ENCODE measurements around the gene C14orf132.
"Not testable (repeated sequence)": the region's sequence is repeated elsewhere in the genome, so short reads cannot be mapped to it uniquely, and the experiment has no call there.

Gene C14orf132

DNA sequence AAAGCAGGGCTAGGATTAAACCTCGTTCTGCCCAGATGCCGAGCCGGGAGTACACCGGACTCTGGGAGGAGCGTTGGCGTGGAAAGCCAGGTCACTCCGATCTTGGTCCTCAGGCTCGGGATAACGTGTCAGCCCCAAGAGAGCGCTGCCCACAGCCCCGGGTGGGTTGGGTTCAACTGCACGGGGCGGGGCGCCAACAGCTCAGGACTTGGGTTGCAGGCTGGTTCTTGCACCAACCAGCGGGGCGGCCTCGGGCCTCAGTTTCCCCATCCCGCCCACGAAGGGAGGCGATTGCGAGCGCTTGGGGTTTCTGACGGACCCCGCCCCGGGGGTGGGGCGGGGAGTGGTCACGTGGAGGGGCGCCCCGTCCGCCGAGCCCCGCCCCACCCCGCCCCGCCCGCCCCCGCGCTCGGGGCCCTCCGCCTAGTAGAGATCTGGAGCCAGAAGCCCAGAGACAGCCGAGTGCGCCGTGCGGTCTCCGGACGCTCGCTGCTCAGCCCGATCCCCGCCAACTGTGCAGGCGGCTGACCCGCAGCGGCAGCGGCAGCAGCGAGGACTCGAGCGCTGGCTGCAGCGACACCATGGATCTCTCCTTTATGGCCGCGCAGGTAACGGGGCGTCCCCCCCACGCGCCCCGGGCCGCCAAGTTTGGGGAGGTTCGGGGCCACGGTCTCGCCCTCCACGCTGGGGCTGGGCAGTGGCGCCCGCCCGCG, at the start of gene C14orf132:
TSS of gene C14orf132 (plus strand) at position 443 of the 713 bp plus-strand sequence. CDS start at position 582, 139 bp downstream.
- DNase-seq (ENCODE audit: low read depth in 2 of 2) = peak; percentile 55 to 65

DNA sequence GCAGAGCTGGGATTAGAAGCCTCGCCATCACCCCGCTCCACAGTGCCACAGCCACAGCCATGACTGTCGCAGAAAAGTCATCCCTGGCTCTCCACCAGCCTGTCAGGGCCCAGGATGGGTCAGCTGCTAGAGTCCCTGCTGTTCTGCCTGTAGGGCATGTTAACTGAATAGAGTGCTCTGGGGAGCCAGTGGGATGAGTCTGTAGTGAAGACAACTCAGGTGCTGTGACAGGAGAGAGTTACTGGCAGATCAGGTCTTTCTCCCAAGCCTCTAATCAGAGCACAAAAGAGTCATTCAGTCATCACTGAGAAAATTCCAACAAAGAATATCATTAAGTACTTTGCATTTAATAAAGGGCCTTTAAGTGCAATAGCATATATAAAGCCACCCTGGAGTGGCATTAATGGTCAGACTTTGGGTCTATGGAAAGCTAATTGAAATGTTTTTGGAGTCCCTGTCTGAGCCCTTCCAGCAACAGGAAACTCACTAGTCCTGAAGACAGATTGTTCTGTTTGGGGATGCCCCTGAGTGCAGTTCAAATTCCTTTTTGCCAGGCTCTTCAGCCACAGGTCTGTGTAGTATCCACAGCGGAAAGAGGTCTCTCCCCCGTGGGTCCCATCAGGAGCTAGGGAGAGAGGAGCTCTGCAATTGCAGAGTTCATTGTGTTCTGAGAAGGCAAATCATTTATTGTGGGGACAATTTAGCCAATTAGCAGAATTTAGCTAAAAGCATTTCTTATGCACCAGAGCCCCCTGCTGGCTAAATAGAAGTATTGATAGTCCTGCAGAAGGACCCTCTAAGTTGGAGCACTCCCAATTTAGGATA, 45.2 kb upstream of the C14orf132 start:
- peak in 1 of 2 donors; percentile 5 for DNase-seq (ENCODE audit: low read depth in 2 of 2)

GRCh38 chr14:95994593-95994928, 44.6 kb upstream of the C14orf132 start:
- DNase-seq (ENCODE audit: low read depth in 2 of 2) = no peak

- no peak for DNase-seq (ENCODE audit: low read depth in 2 of 2)
Measured at GRCh38 chr14:95998656-95999055, 40.5 kb upstream of the C14orf132 start.

GRCh38 chr14:96001866-96002497, 37.2 kb upstream of the C14orf132 start:
- no peak for DNase-seq (ENCODE audit: low read depth in 2 of 2)

- no peak for DNase-seq (ENCODE audit: low read depth in 2 of 2)
Measured at GRCh38 chr14:96002498-96002884, 36.7 kb upstream of the C14orf132 start.

- DNase-seq (ENCODE audit: low read depth in 2 of 2) = no peak
Measured at GRCh38 chr14:96011131-96011530, 28.0 kb upstream of the C14orf132 start.

GRCh38 chr14:96011607-96012006, 27.6 kb upstream of the C14orf132 start:
- DNase-seq (ENCODE audit: low read depth in 2 of 2) = no peak

DNA sequence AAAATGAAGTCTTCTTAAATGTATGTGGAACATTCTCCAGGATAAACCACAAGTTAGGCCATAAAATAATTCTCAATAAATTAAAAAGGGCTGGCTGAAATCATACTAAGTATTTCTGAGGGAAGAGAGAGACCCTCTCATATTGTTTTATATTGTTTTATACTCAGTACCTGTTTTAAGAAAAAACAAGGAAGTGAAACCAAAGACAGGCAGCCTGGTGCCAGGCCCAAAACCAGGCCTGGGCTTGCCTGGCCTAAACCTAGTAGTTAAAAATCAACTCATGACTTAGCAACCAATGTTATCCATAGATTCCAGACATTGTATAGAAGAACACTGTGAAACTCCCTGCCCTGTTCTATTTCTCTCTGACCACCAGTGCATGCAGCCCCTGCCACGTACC, 26.4 kb upstream of the C14orf132 start:
- DNase-seq (ENCODE audit: low read depth in 2 of 2) = not testable (repeated sequence)

DNA sequence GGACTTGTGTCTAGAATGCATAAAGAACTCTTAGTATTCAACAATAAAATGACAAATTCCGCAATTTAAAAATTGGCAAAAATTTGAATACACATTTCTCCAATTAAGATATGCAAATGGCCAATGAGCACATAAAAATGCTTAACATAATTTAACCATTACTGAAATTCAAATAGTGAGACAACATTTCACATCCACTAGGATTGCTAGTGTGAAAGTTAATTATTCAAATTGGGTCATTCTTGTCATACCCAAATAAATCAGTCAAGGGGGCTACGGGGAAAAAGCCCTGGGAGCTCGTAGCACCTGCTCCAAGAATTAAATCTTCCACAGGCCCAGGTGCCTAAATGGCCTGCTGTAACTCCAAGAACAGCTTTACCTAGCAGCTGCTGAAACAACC, 25.0 kb upstream of the C14orf132 start:
- DNase-seq (ENCODE audit: low read depth in 2 of 2) = no peak

DNA sequence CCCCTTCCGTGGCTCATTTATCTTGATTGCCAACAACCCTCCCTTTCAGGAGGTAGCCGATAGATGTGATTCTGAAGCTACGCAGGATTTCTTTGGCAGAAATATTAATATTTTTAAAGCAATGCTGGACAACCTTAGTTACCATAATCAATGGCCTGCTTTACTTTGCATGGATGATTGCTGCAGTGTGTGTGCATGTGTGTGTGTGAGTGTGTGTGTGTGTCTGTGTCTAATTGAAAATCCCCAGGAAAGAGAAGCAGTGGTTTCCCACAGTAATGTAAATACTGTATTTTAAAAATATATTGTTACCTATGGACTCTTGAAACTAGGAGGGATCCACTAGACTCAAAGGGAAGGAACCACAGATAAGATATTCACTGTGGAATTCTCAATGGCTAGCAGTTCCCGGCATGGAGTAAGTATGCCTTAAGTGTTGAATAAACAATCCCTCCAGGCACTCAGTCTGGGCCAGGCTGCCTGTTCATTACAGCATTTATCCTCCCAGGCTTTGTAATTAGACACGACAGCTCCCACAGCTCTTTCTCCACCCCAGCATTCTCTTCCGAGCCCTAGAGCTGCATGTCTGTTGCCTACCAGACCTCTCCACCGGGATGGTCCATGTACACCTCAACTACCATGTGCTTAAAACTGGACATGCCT, 22.5 kb upstream of the C14orf132 start:
- DNase-seq (ENCODE audit: low read depth in 2 of 2) = no peak

DNA sequence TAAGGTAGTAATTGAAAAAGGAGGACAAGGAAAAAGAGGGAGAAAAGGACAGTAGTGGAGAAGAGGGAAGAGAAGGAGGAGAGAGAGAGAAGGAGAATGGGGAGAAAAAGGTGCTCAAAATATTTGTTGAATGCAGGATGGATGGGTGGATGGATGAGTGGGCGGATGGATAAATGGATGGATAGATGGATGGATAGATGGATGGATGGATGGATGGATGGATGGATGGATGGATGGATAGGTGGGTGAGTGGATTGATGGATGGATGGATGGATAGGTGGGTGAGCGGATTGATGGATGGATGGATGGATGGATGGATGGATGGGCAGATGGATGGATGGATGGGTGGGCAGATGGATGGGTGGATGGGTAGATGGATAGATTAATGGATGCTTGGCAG, 21.3 kb upstream of the C14orf132 start:
- DNase-seq (ENCODE audit: low read depth in 2 of 2) = no peak

DNA sequence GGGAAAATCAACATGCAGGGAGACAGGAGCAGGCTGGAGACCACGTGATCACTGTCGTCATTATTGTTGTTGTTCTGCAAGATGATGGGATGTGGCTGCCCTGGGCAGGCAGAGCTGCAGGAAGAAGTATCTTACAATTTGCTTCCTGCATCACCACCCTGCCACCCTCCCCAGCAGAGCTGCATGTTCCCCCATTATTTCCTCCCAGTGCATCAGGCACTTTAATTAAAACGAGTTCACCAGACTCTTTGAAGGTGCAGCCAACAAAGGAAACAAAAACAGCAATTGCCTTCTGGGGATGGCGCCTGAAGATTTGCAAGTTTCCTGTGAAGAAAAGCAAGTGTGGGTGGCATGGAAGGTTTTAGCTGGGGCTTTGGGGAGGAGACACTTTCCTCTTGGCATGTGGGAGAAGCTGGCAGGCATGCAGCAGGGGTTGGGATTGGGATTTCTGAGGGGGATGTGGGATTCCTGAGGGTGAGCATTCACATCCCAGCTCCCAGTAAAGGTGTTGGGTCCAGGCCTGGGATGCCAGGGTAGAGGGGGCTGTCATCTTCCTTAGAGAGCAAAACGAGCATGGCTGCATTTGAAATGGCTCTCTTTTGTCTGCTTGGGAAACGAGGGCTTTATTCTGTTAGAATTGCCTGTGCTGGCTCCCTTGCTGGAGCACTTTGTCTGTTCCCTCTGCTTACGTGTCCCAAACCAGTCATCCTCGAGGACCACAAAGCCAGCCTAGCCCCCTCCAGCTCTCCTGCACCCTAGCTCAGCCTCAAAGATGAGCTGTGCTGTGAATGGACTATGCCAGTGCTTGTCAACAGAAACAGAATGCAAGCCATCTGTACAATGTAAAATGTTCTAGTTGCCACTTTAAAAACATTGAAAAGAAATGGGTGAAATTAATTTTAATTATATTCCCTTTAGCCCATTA, 11.5 kb upstream of the C14orf132 start:
- DNase-seq (ENCODE audit: low read depth in 2 of 2) = no peak

- DNase-seq (ENCODE audit: low read depth in 2 of 2) = no peak
Measured at GRCh38 chr14:96029089-96029645, 10.0 kb upstream of the C14orf132 start.

DNA sequence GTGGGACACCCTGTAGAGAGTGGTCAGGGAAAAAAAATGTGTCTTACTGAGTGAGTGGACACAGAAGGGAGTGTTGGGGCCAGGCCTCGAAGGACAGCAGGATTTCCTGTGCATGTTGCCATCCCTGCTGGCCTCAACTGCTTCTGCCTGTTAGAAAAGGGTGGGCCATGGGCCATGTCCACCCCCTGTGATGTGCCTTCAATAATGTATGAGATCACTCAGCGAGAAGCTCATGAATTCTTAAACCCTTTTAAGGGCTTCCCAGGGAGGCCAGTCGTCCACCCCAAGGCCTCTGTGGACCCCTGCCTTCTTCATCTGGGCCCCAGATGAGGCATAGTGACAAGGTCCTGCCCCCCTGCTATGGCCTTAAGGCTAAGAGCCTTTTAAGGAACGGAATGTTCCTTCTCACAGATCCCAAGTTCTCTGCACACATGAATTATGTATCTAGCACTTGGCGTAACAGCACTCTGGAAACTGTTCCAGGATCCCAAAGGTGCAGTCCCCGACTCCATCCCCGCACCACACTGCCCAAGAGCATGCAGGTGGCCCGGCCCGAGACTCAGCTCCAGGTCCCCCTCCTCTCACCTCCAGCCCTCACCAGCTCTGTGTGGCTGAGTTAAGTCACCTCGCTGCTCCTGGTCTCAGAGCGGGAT, 8.9 kb upstream of the C14orf132 start:
- no peak for DNase-seq (ENCODE audit: low read depth in 2 of 2)

DNA sequence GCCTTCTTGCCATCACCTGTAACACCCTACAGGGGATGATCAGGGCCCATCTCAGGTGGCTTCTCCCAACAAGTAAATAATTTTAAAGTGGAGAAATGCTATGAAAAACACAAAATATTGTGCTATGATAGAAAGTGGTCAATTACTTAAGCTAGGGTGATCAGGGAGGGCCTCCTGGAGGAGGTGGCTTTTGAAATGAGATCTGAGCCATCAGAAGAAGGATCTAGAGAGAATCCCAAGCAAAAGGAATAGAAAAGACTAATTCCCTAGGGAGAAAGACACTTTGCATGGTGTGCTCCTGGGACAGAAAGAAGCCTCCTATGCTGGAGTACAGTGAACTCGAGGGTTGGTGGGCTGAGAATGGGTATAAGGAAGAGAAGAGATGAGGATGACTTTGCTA, 7.5 kb upstream of the C14orf132 start:
- no peak for DNase-seq (ENCODE audit: low read depth in 2 of 2)

DNA sequence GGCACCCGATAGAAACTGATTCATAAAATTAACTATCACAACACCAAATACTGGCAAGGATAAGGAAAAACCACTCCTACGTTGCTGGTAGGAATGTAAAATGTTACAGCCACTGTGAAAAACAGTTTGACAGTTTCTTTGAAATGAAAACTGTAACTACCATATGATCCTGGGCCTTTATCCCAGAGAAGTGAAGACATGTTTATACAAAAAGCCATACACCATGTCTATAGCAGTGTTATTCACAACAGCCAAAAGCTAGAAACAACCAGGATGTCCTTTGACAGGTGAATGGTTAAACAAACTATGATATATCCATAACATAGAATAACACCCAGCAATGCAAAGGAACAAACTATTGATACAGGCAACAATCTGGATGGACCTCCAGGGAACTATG, 3.7 kb upstream of the C14orf132 start:
- no peak for DNase-seq (ENCODE audit: low read depth in 2 of 2)

DNA sequence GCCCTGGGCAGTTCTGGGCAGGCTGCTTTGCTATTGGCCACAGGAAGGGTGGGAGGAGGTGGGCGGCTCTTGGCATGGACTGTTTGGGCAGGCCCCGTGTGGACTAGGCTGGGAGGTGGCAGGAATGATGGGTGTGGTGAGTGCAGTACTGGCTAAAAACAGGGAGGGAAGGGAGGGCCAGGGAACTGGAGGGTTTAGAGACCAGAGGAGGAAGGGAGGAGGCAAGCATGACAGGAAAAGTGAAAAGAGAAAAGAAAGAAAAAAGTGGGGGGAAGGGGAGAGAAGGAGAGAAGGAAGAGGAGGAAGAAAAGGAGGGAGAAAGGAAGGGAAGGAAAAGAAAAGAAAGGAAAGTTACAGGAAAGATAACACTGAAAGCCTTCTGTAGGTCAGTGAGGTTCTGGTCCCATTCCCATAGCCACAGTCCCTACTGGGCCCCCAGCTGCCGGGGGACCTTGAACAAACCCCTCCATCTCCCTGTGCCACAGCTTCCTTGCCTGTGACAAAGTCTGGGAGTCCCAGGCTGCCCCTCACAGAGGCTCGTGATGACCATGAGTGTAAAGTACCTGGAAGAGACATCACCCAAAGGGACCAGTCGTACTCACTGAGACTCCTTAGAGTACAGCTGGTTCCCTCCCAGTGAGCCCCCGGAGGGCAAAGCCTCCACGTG, 1.1 kb upstream of the C14orf132 start:
- DNase-seq (ENCODE audit: low read depth in 2 of 2) = no peak

- no peak for DNase-seq (ENCODE audit: low read depth in 2 of 2)
Measured at GRCh38 chr14:96038558-96038919, 623 bp upstream of the C14orf132 start.

Data from stimulated activated CD4-positive, alpha-beta T cell treated with anti-CD3 and anti-CD28 coated beads, Interleukin-4, amount 100 ng/mL, for 48 hours (primary cell).